Measurements from ENCODE around the gene PXYLP1. TPM values are rescaled to one million over a fixed set of nuclear protein-coding genes. Genes with fewer than 3 reads are reported as not detected.

Gene PXYLP1
- total and polyA plus RNA-seq, 9 of the 15 experiments (the other 6 are each of a cell fraction or from before 2014, with no cell fraction given): 0.80 to 2.9 (median 1.3) TPM

DNA sequence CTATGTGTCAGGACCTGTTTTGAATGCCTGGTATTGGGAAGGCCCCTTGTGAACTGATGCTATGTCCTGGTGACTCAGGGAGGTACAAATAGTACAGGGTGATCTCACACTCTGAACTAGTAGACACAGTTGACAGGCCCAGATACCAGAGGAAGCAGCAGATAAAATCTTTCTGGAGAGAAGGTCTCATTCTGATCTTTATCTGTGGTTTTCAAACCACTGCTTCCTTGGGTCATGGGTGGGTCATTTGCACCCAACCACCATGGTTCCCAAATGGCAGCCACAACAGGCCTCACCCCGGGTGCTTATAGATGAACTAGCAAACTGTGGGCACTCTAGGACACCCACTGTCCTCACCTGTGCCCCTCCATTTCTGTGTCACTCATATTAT lies 43.4 kb downstream of the PXYLP1 start (continued):
- TF ChIP-seq, protein P1, sequence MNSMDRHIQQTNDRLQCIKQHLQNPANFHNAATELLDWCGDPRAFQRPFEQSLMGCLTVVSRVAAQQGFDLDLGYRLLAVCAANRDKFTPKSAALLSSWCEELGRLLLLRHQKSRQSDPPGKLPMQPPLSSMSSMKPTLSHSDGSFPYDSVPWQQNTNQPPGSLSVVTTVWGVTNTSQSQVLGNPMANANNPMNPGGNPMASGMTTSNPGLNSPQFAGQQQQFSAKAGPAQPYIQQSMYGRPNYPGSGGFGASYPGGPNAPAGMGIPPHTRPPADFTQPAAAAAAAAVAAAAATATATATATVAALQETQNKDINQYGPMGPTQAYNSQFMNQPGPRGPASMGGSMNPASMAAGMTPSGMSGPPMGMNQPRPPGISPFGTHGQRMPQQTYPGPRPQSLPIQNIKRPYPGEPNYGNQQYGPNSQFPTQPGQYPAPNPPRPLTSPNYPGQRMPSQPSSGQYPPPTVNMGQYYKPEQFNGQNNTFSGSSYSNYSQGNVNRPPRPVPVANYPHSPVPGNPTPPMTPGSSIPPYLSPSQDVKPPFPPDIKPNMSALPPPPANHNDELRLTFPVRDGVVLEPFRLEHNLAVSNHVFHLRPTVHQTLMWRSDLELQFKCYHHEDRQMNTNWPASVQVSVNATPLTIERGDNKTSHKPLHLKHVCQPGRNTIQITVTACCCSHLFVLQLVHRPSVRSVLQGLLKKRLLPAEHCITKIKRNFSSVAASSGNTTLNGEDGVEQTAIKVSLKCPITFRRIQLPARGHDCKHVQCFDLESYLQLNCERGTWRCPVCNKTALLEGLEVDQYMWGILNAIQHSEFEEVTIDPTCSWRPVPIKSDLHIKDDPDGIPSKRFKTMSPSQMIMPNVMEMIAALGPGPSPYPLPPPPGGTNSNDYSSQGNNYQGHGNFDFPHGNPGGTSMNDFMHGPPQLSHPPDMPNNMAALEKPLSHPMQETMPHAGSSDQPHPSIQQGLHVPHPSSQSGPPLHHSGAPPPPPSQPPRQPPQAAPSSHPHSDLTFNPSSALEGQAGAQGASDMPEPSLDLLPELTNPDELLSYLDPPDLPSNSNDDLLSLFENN (IDR thresholded peaks at IDR 0.05; ENCODE audit: low read depth in 2 of 2, low read length in 2 of 2): no peak
- TF ChIP-seq DLX4 (CRISPR knock-in tag; IDR thresholded peaks at IDR 0.05): no peak
- peak; percentile 28; the same call in 1 of the 2 replicates for TF ChIP-seq SMARCE1 (IDR thresholded peaks at IDR 0.05)
- TF ChIP-seq TRIM28 (IDR thresholded peaks at IDR 0.05): no peak
- TF ChIP-seq, protein P2, sequence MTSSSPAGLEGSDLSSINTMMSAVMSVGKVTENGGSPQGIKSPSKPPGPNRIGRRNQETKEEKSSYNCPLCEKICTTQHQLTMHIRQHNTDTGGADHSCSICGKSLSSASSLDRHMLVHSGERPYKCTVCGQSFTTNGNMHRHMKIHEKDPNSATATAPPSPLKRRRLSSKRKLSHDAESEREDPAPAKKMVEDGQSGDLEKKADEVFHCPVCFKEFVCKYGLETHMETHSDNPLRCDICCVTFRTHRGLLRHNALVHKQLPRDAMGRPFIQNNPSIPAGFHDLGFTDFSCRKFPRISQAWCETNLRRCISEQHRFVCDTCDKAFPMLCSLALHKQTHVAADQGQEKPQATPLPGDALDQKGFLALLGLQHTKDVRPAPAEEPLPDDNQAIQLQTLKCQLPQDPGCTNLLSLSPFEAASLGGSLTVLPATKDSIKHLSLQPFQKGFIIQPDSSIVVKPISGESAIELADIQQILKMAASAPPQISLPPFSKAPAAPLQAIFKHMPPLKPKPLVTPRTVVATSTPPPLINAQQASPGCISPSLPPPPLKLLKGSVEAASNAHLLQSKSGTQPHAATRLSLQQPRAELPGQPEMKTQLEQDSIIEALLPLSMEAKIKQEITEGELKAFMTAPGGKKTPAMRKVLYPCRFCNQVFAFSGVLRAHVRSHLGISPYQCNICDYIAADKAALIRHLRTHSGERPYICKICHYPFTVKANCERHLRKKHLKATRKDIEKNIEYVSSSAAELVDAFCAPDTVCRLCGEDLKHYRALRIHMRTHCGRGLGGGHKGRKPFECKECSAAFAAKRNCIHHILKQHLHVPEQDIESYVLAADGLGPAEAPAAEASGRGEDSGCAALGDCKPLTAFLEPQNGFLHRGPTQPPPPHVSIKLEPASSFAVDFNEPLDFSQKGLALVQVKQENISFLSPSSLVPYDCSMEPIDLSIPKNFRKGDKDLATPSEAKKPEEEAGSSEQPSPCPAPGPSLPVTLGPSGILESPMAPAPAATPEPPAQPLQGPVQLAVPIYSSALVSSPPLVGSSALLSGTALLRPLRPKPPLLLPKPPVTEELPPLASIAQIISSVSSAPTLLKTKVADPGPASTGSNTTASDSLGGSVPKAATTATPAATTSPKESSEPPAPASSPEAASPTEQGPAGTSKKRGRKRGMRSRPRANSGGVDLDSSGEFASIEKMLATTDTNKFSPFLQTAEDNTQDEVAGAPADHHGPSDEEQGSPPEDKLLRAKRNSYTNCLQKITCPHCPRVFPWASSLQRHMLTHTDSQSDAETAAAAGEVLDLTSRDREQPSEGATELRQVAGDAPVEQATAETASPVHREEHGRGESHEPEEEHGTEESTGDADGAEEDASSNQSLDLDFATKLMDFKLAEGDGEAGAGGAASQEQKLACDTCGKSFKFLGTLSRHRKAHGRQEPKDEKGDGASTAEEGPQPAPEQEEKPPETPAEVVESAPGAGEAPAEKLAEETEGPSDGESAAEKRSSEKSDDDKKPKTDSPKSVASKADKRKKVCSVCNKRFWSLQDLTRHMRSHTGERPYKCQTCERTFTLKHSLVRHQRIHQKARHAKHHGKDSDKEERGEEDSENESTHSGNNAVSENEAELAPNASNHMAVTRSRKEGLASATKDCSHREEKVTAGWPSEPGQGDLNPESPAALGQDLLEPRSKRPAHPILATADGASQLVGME (CRISPR knock-in tag; IDR thresholded peaks at IDR 0.05): no peak
- TF ChIP-seq, protein P3, sequence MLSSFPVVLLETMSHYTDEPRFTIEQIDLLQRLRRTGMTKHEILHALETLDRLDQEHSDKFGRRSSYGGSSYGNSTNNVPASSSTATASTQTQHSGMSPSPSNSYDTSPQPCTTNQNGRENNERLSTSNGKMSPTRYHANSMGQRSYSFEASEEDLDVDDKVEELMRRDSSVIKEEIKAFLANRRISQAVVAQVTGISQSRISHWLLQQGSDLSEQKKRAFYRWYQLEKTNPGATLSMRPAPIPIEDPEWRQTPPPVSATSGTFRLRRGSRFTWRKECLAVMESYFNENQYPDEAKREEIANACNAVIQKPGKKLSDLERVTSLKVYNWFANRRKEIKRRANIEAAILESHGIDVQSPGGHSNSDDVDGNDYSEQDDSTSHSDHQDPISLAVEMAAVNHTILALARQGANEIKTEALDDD (IDR thresholded peaks at IDR 0.05): peak; percentile 89

Data from K562 (cell line).